MCF 10A (cell line): Measurements from ENCODE around the gene CCDC102B. TPM values are rescaled to one million over a fixed set of nuclear protein-coding genes. Genes with fewer than 3 reads are reported as not detected.

Source experiments
- BruUV-seq: library from RNA; stranded (reverse); fragments of 400-500 nt; replicated peaks from 2 replicates; lab custom pipeline; 2021; lab: Mats Ljungman, UMichigan
- CTCF ChIA-PET: fragments of 300-600 bp; sonication (Branson Sonifier 250); formaldehyde crosslinking; extraction: SDS; loops from one replicate; lab custom pipeline; 2021; ENCODE audit warnings: antibody characterized with exemption, inconsistent platforms; lab: Yijun Ruan, JAX
- POLR2A ChIA-PET: fragments of 300-600, 350-650 bp; sonication (Branson Sonifier 250); formaldehyde crosslinking; extraction: SDS; loops from one replicate; lab custom pipeline; 2020; ENCODE audit warnings: antibody characterized with exemption, inconsistent platforms; lab: Yijun Ruan, JAX
- DNase-seq: peaks from one replicate; pipeline ENCODE4 v3.0.0-alpha.2; 2018; ENCODE audit not compliant: unreplicated experiment
- H3K27ac Mint-ChIP-seq: one replicate; pipeline ENCODE4 v1.8.0; 2022; ENCODE audit warnings: mild to moderate bottlenecking, low read depth, mixed read lengths; ENCODE audit not compliant: unreplicated experiment
- H3K27me3 Mint-ChIP-seq: one replicate; pipeline ENCODE4 v1.8.0; 2022; ENCODE audit warnings: mixed read lengths; ENCODE audit not compliant: insufficient read depth, unreplicated experiment
- H3K36me3 Mint-ChIP-seq: one replicate; pipeline ENCODE4 v1.8.0; 2022; ENCODE audit warnings: mild to moderate bottlenecking, moderate library complexity, mixed read lengths; ENCODE audit not compliant: insufficient read depth, unreplicated experiment
- H3K4me1 Mint-ChIP-seq: one replicate; pipeline ENCODE4 v1.8.0; 2022; ENCODE audit warnings: mixed read lengths; ENCODE audit not compliant: insufficient read depth, unreplicated experiment
- H3K4me3 Mint-ChIP-seq: one replicate; pipeline ENCODE4 v1.8.0; 2022; ENCODE audit warnings: mild to moderate bottlenecking, moderate library complexity, mixed read lengths; ENCODE audit not compliant: unreplicated experiment
- H3K9me3 Mint-ChIP-seq: one replicate; pipeline ENCODE4 v1.8.0; 2022; ENCODE audit warnings: mixed read lengths; ENCODE audit not compliant: unreplicated experiment
- CTCF ChIP-seq: fragments of 200-600 bp; IDR thresholded peaks from one replicate; pipeline ENCODE4 v1.8.0; 2022; ENCODE audit warnings: antibody characterized with exemption, mild to moderate bottlenecking; ENCODE audit not compliant: unreplicated experiment
- intact Hi-C: fragments of 100-400 bp; cut with micrococcal nuclease; formaldehyde crosslinking; loops from 2 replicates; pipeline ENCODE4 v1.14.1; 2022
- total RNA-seq: library from RNA; stranded (reverse); gene quantifications from 2 replicates; pipeline ENCODE4 v1.2.3, GENCODE V29; 2022

Gene CCDC102B
- total RNA-seq, 1 experiment from 2014 or later, result 3.4 TPM

- H3K9me3 Mint-ChIP-seq, result no peaks in the 10 kb centered on the region
- TF ChIP-seq CTCF, result no peak
- no peaks in the 10 kb centered on the region for H3K36me3 Mint-ChIP-seq
- BruUV-seq, result no TSS peak
- ChIA-PET CTCF (interaction anchor here (0.5 to 0.8 kb wide), 4 partner anchors 12 to 1212 kb away, joined by 3 to 4 read pairs (median 4); no protein-coding TSS in a partner anchor), POLR2A (no interaction called here)
- H3K27ac Mint-ChIP-seq, result no peak overlapping the region
- H3K27me3 Mint-ChIP-seq, result no peaks in the 10 kb centered on the region
- H3K4me3 Mint-ChIP-seq, result no peak overlapping the region
- intact Hi-C loops, result no loop called here
- H3K4me1 Mint-ChIP-seq, result peaks cover 16% of the 10 kb centered on the region
- DNase-seq, result no peak
Measured at GRCh38 chr18:68778280-68778886, 19.5 kb upstream of the CCDC102B start.

GRCh38 chr18:68779169-68779568 is 18.7 kb upstream of the CCDC102B start:
- intact Hi-C loops, result no loop called here
- POLR2A ChIA-PET, result no interaction called here
- H3K36me3 Mint-ChIP-seq, result no peaks in the 10 kb centered on the region
- no peaks in the 10 kb centered on the region for H3K27me3 Mint-ChIP-seq
- TF ChIP-seq CTCF, result no peak
- BruUV-seq, result no TSS peak
- H3K9me3 Mint-ChIP-seq, result no peaks in the 10 kb centered on the region
- no peak overlapping the region for H3K4me3 Mint-ChIP-seq
- CTCF ChIA-PET, result interaction anchor here (0.5 to 0.8 kb wide), 3 partner anchors 12 to 1212 kb away, joined by 3 to 4 read pairs (median 4); no protein-coding TSS in a partner anchor
- peaks cover 16% of the 10 kb centered on the region for H3K4me1 Mint-ChIP-seq
- DNase-seq, result peak; percentile 83
- no peak overlapping the region for H3K27ac Mint-ChIP-seq

GRCh38 chr18:68780802-68781635 is 16.9 kb upstream of the CCDC102B start:
- intact Hi-C loops, result no loop called here
- H3K4me3 Mint-ChIP-seq, result no peak overlapping the region
- DNase-seq, result no peak
- H3K27me3 Mint-ChIP-seq, result no peaks in the 10 kb centered on the region
- ChIA-PET CTCF (interaction anchor here (0.6 to 1.0 kb wide), 3 partner anchors 10 to 1445 kb away, joined by 3 to 4 read pairs (median 3); no protein-coding TSS in a partner anchor), POLR2A (no interaction called here)
- no peaks in the 10 kb centered on the region for H3K36me3 Mint-ChIP-seq
- H3K9me3 Mint-ChIP-seq, result no peaks in the 10 kb centered on the region
- BruUV-seq, result no TSS peak
- no peak overlapping the region for H3K27ac Mint-ChIP-seq
- TF ChIP-seq CTCF, result no peak
- H3K4me1 Mint-ChIP-seq, result peaks cover 16% of the 10 kb centered on the region

DNA sequence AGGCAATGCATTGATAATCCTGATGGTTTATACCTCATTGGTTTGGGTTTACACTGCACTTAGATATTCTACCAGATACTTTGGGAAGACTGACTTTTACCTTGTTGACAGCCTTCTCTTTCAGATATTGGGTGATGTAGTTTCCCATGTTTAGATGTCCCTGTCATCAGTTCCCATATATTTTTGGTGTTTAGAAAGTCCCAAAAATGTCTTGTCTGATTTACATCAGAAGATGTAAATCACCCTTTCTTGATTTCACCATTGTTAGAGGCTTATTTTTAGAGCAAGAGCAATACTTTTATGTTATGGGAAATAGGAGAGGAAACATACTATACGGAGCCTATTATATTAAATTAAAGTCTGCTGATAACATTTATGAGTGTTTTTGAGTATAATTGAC is 14.4 kb upstream of the CCDC102B start:
- CTCF ChIA-PET, result no interaction called here
- Mint-ChIP-seq H3K27me3 (no peaks in the 10 kb centered on the region), H3K27ac (no peak overlapping the region), H3K4me1 (peaks cover 16% of the 10 kb centered on the region), H3K36me3 (no peaks in the 10 kb centered on the region), H3K9me3 (no peaks in the 10 kb centered on the region), H3K4me3 (no peak overlapping the region)
- intact Hi-C loops, result no loop called here
- TF ChIP-seq CTCF, result no peak
- DNase-seq, result no peak
- POLR2A ChIA-PET, result no interaction called here
- BruUV-seq, result no TSS peak
